Activated CD4-positive, CD25-positive, alpha-beta regulatory T cell treated with anti-CD3 and anti-CD28 coated beads, Interleukin-2, amount 50 U/mL, for 16 hours (primary cell): Measurements from ENCODE around the gene CLIC5.
A peak's percentile ranks its signal among the peaks of the same experiment; 100 is the strongest.

Experiments used
- DNase-seq: peaks from one replicate; pipeline ENCODE4 v3.0.0-alpha.2; 2020; ENCODE audit warnings: low read depth, low spot score

The CLIC5 gene

DNA sequence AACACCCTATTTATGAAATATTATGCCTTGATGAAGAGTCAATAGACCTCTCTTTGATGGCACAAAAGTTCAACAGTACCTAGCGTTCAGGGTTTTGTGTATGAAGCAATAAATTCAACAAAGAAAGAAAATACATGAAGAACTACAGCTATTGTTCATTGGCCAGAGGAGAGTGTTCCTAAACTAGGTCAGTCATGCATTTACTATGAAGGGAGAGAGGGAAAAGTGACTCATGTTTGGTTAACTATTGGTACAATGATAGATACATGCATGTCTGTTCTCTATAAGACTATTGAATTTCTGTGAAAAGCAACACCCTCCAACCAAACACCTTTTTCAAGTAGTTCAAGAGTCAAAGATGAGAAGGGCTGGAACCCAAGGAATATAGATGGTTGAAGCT is 50.7 kb downstream of the CLIC5 start:
- DNase-seq = no peak

DNA sequence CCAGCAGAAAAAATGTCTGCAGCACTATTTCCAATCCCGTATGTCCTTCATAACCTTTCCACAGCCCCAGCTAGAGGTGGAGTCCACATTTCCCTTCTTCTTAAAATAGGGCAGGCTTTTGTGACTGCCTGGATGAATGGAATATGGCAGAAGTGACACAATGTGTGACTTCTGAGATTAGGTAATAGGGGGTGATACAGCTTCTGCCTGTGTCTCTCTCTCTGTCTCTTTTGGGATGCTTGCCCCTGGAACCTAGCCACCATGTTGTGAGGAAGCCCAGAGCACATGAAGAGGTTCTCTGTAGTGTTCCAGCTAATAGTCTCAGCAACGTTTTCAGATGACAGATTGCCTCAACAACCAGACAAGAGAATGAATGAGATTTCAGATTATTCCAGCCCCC is 51.4 kb downstream of the CLIC5 start:
- no peak for DNase-seq

- no peak for DNase-seq
These were observed 51.8 kb downstream of the CLIC5 start for GRCh38 chr6:45963896-45964295.

DNA sequence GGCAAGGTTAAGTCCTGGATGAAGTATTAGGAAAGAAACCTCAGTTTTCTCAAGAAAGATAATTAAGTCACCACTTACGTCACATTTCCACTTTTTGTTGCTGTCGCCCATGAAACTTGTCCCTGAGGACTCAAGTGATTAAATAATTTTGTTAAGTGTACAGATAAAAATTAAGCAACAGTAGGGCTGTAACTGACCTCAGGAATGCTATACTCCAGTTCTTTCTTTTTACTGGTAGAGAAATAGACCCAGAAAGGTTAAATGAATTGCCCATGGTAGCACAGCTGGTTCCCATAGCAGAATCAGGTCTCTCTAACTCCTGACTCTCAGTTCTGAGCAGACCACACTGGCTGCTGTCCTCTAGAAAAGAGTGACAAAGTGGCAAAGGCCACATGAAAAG is 54.5 kb downstream of the CLIC5 start:
- DNase-seq = no peak

- DNase-seq = no peak
These were observed 56.0 kb downstream of the CLIC5 start for GRCh38 chr6:45959534-45960145.

DNA sequence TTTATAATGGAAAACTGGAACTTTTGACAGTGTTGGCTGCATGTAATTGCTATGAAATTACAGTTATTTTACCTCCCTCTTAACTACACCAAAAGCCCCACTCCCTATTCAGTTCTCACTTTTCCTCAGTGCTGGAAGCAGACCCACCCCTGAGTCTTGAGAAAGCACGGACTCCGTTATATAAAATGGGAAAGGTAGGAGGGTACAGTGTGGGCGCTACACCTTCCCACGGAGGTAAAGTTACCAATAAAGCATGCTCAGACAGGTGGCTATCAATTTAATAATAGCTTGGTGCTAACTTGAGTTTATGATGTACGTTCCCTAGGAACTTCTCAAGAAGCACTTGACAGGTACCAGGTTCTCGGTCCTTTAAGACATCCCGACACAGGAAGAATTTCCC is 59.0 kb downstream of the CLIC5 start:
- DNase-seq = no peak

DNA sequence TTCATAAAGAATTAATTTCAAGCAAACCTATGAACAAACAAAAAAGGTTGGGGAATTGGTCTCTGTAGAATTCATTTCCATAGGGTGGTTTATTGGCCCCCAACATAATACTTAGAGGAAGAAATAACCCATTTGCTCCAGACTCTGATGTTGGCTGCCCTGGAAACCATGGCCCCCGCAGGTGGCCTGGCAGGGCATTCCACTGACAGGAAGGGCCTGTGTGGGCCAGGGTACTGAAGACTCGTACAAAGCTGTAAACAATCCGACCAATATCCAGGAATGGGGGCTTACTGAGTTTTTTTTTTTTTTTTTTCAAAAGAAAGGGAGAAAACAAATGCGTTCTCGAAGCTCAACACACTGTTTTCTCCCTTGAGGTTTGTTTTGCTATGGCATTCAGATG is 59.5 kb downstream of the CLIC5 start:
- DNase-seq = no peak

DNA sequence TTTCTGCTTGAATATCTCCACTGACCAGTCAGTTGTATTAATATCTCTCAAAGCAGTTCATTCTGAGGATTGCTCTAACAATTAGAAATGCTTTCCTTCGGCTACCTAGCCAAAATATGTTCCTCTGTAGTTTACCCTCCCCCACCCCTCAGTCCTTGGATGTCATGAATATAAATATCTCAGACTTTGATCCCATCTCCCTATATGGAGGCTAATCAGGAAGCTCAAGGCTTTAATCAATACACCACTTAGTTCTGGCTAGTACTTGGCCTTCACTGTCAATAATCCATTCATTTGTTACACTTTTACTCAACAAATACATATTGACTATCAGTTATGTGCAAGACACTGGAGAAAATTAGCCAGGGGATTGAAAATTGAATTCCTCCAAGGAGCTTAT is 60.1 kb downstream of the CLIC5 start:
- DNase-seq = no peak

- DNase-seq = no peak
These were observed 63.1 kb downstream of the CLIC5 start for GRCh38 chr6:45952546-45952945.

GRCh38 chr6:45952168-45952529 is 63.5 kb downstream of the CLIC5 start:
- DNase-seq = no peak

- DNase-seq = no peak
These were observed 64.1 kb downstream of the CLIC5 start for GRCh38 chr6:45951321-45952167.

DNA sequence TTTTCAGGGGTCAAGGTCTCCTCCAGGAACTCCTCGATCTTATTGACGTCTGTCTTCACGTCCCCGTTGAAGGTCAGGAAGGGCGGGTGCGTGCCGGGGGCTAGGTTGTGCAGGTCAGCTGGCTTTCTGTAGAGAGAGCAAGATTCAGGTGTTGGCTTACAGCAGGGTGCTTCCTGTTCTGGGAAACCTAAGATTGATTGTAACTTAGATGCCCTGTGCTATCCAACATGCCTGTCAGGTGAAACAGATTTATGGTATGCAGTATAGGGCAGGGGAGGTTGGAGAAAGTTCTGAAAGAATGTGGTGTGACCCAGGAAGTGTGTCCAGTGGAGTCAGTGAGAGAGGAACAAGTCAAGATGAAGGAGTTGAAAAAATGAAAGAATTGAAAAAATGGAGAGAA is 66.4 kb downstream of the CLIC5 start:
- DNase-seq = no peak

GRCh38 chr6:45947807-45948206 is 67.9 kb downstream of the CLIC5 start:
- no peak for DNase-seq

DNA sequence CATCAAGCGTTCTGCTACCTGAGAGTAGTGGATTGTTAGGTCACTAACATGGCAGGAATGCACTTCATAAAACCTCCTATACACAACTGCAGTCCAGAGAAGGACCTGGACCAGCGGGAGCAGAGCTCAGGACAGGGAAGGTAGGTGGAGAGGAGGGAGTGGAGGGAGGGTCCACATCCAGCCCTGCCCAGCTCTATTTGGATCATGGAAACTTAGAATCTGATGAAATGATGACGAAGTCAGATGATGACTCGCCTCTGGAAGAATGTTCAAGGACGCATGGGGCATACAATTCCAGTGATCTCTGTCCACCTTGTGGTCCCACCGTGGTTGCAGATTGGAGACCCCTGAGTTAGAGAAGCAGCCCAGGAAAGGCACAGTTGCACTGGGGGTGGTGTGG is 68.8 kb downstream of the CLIC5 start:
- no peak for DNase-seq

GRCh38 chr6:45946352-45946751 is 69.3 kb downstream of the CLIC5 start:
- no peak for DNase-seq

DNA sequence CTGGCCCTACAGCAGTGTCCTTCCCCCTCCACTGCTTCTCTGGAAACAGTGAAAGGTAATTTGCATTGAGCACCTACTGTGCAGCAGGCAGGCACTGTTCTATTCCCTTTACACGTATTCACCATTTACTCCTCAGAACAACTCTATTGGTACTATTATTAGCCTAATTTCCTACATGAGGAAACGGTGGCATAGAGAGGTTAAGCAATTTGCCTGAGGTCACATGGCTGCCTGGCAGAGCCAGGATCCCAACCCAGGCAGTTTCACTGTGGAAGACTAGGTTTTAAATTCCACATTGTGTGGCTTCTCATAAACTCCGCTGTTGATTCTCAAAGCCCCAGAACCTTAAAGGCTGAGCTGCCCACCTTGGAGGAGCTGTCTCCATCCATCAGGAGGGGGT is 72.7 kb downstream of the CLIC5 start:
- no peak for DNase-seq

DNA sequence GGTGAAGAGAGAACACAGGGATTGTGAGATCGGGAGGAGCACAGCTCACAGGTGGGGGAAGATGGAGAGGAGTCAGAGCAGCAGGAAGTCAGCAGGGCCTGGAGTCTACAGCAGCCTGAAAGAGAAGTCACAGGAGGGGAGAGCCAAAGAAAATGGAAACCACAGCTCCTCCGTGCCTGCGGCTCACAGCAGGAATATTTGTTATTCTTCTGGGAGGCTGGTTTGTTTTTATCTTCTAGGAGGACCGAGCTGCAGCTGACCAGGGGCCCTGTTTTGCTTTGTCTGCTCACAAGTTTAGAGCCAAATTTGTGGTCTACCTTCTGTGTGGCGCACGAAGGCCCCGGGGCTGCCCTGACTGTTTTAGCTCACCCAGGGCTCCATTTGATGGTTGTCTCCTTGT is 81.8 kb downstream of the CLIC5 start:
- no peak for DNase-seq

GRCh38 chr6:45931232-45931631 is 84.4 kb downstream of the CLIC5 start:
- DNase-seq = no peak

GRCh38 chr6:45930420-45931040 is 85.1 kb downstream of the CLIC5 start:
- peak; percentile 34 for DNase-seq

DNA sequence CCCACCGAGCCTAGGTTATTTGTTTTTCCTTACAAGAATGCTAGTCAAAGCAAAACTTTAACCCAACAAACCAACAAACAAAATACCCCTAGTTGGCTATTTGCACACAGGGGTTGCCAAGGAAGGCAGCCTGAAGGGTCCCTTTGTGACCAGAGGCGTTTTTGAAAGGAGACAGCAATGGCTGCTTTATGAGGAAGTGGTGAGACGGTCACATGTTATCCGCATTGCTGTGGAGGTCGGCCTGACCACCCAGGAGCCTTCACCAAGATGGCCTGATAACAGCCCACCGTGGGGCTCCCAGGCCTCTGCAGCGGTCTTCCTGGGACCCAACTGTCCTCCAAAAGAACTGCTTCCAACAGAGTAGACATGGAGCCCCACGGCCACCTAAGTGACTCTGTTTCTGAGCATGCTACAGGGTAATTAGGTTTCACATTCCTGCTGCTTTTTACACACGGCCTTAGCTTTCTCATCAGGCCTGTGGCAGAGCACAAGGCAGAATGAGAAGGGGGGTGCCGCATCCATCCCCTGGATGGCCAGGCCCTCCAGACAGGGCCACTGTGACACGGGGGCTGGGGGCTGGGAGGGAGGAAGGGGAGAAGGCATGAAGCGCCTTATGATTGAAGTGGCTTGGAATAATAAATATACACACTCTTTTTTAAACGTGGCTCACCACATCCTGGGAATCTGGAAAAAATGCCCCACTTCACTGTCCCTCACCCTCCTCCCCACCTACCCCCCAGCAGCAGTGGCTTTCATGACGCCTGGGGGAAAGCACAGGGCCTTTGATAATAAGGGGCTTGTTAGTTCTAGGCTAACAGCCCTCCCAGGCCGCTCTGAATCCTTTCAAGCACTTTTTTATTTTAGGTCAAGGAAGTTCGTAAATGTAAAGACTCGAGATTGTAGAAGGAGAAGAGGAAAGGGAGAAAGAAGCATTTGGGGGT is 86.0 kb downstream of the CLIC5 start:
- DNase-seq = no peak

DNA sequence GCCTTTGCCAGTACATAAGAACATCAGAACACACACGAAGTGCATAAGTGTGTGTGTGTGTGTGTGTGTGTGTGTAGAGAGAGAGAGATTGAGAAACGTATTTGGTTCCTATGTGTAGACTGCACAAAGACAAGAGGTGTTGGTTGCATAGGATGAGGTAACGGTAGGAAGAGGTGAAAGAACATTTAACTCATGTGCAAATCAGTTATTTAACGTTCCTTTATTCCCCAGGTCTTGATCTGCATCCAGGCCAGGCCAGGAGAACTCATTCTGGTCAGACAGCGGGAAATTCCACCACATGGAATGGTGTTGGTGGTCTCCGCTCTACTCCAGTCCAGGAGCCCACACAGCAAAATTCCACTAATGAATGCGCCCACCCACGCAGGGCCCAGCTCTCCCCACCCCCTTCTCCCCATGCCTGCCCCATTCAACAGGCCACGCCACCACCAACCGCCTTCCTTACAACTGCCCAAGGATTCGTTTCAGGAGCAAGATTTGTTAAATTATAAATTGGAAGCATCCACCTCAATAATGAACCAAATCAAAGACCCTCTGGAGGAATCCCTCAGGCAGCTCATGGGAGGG is 86.8 kb downstream of the CLIC5 start:
- no peak for DNase-seq
